Measurements from ENCODE around the gene MALAT1.
"Not testable (repeated sequence)": the region's sequence is repeated elsewhere in the genome, so short reads cannot be mapped to it uniquely, and the experiment has no call there.

GRCh38 chr11:65452259-65452658 lies 46.6 kb upstream of the MALAT1 start:
- not testable (repeated sequence) for TF ChIP-seq CSDC2 (CRISPR knock-in tag; IDR thresholded peaks at IDR 0.05); ZC3H10 (CRISPR knock-in tag; IDR thresholded peaks at IDR 0.05); SNAI2 (CRISPR knock-in tag; IDR thresholded peaks at IDR 0.05); GLIS3 (CRISPR knock-in tag; IDR thresholded peaks at IDR 0.05); TCF4 (CRISPR knock-in tag; IDR thresholded peaks at IDR 0.05; ENCODE audit: borderline replicate concordance); TSHZ2 (CRISPR knock-in tag; IDR thresholded peaks at IDR 0.05); TOX (CRISPR knock-in tag; IDR thresholded peaks at IDR 0.05; ENCODE audit: borderline replicate concordance); ESRRG (CRISPR knock-in tag; IDR thresholded peaks at IDR 0.05); POU6F1 (CRISPR knock-in tag; IDR thresholded peaks at IDR 0.05; ENCODE audit: borderline replicate concordance, low read depth)
- TF ChIP-seq, protein P1, sequence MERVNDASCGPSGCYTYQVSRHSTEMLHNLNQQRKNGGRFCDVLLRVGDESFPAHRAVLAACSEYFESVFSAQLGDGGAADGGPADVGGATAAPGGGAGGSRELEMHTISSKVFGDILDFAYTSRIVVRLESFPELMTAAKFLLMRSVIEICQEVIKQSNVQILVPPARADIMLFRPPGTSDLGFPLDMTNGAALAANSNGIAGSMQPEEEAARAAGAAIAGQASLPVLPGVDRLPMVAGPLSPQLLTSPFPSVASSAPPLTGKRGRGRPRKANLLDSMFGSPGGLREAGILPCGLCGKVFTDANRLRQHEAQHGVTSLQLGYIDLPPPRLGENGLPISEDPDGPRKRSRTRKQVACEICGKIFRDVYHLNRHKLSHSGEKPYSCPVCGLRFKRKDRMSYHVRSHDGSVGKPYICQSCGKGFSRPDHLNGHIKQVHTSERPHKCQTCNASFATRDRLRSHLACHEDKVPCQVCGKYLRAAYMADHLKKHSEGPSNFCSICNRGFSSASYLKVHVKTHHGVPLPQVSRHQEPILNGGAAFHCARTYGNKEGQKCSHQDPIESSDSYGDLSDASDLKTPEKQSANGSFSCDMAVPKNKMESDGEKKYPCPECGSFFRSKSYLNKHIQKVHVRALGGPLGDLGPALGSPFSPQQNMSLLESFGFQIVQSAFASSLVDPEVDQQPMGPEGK (CRISPR knock-in tag; IDR thresholded peaks at IDR 0.05; ENCODE audit: borderline replicate concordance), result not testable (repeated sequence)

Measured in SK-N-SH treated with all-trans-retinoic acid at 6 μM for 48 hours (cell line).